HepG2 (cell line): Measurements from ENCODE around the gene UBQLN1. TPM values are rescaled to one million over a fixed set of nuclear protein-coding genes. Genes with fewer than 3 reads are reported as not detected.
A peak's percentile ranks its signal among the peaks of the same experiment; 100 is the strongest.

ENCODE experiments used
- ARID3A ChIP-seq: IDR thresholded peaks from 2 replicates; pipeline ENCODE4 v1.6.1; 2012; ENCODE audit warnings: low read depth, low read length, improper control_type of control experiment
- ATF7 ChIP-seq, 2 experiments: fragments of 450-650 bp in 1 of 2; sonication (generic) in 1 of 2; formaldehyde crosslinking in 1 of 2; IDR thresholded peaks; 2 replicates each; pipeline versions ENCODE4 v1.4.0 to v1.6.1; 2016 to 2020; ENCODE audit warnings: antibody characterized with exemption in 1 of 2, mild to moderate bottlenecking in 1 of 2, missing genetic modification reagents in 1 of 2
- CBX5 ChIP-seq: sonication (generic); formaldehyde crosslinking; IDR thresholded peaks from 2 replicates; pipeline ENCODE4 v1.4.0; 2020; ENCODE audit warnings: missing genetic modification reagents, borderline replicate concordance
- GTF2F1 ChIP-seq: fragments of 150-350 bp; IDR thresholded peaks from 2 replicates; pipeline ENCODE4 v1.6.1; 2014; ENCODE audit warnings: low read length
- GZF1 ChIP-seq: sonication (generic); formaldehyde crosslinking; IDR thresholded peaks from 2 replicates; pipeline ENCODE4 v1.5.1; 2020; ENCODE audit warnings: mild to moderate bottlenecking, missing genetic modification reagents
- HMG20A ChIP-seq: IDR thresholded peaks from 2 replicates; pipeline ENCODE4 v1.6.1; 2016; ENCODE audit warnings: borderline replicate concordance
- HNF4A ChIP-seq: sonication (generic); formaldehyde crosslinking; IDR thresholded peaks from 2 replicates; pipeline ENCODE4 v1.4.0; 2020; ENCODE audit warnings: missing genetic modification reagents
- KLF16 ChIP-seq, 2 experiments: sonication (generic) in 1 of 2; formaldehyde crosslinking in 1 of 2; IDR thresholded peaks; 2 replicates each; pipeline versions ENCODE4 v1.6.1 to v1.8.0; 2016 to 2023; ENCODE audit warnings: missing genetic modification reagents in 2 of 2, missing compliant biosample characterization in 1 of 2
- MAFG ChIP-seq: sonication (generic); formaldehyde crosslinking; IDR thresholded peaks from 2 replicates; pipeline ENCODE4 v1.5.1; 2020; ENCODE audit warnings: mild to moderate bottlenecking, missing genetic modification reagents
- MAFK ChIP-seq, 2 experiments: IDR thresholded peaks in 1 of 2; conservative IDR thresholded peaks in 1 of 2; 2 replicates each; pipeline ENCODE4 v1.6.1; 2011; ENCODE audit warnings: improper control_type of control experiment in 2 of 2, low read length in 2 of 2
- MED13 ChIP-seq: sonication (generic); formaldehyde crosslinking; IDR thresholded peaks from 2 replicates; pipeline ENCODE4 v1.5.0; 2020; ENCODE audit warnings: missing genetic modification reagents
- NCOA2 ChIP-seq: sonication (generic); formaldehyde crosslinking; IDR thresholded peaks from 2 replicates; pipeline ENCODE4 v1.8.0; 2022; ENCODE audit warnings: inconsistent platforms
- SOX6 ChIP-seq, 2 experiments: fragments of 450-650 bp in 1 of 2; sonication (generic) in 1 of 2; formaldehyde crosslinking in 1 of 2; IDR thresholded peaks; 2 replicates each; pipeline versions ENCODE4 v1.4.0 to v1.6.1; 2017 to 2020; ENCODE audit warnings: antibody characterized with exemption in 1 of 2, mild to moderate bottlenecking in 1 of 2, missing genetic modification reagents in 1 of 2
- SRSF1 ChIP-seq: fragments of 200-400 bp; formaldehyde crosslinking; optimal IDR thresholded peaks from 2 replicates; pipeline ENCODE3; 2017; ENCODE audit warnings: mild to moderate bottlenecking, low read depth, low read length, moderate library complexity
- ZFP37 ChIP-seq: sonication (generic); formaldehyde crosslinking; IDR thresholded peaks from 2 replicates; pipeline ENCODE4 v1.4.0; 2020; ENCODE audit warnings: missing genetic modification reagents, borderline replicate concordance
- ZNF30 ChIP-seq: sonication (generic); formaldehyde crosslinking; IDR thresholded peaks from 2 replicates; pipeline ENCODE4 v1.5.0; 2020; ENCODE audit warnings: mild to moderate bottlenecking, missing genetic modification reagents
- ZNF44 ChIP-seq: sonication (generic); formaldehyde crosslinking; IDR thresholded peaks from 2 replicates; pipeline ENCODE4 v1.5.1; 2020; ENCODE audit warnings: mild to moderate bottlenecking, missing genetic modification reagents
- ZNF75D ChIP-seq: sonication (generic); formaldehyde crosslinking; IDR thresholded peaks from 2 replicates; pipeline ENCODE4 v1.8.1; 2023; ENCODE audit warnings: missing genetic modification reagents, mild to moderate bottlenecking, borderline replicate concordance
- ZSCAN12 ChIP-seq: sonication (generic); formaldehyde crosslinking; IDR thresholded peaks from 2 replicates; pipeline ENCODE4 v1.9.0; 2021; ENCODE audit warnings: mild to moderate bottlenecking, missing genetic modification reagents
- polyA plus RNA-seq, 8 experiments: library from polyadenylated mRNA; depleted of rRNA in 3 of 8; stranded (reverse) in 7 of 8; unstranded in 1 of 8; fragments of >200 nt; fragmentation: Illumina TruSeq in 4 of 8; extraction: Trizol in 4 of 8; gene quantifications; 2 replicates each; pipeline versions ENCODE4 v1.2.1 to v1.2.3, GENCODE V29; 2011 to 2016; ENCODE audit warnings: low read depth in 4 of 8, missing spikeins in 1 of 8, mixed read lengths in 1 of 8; ENCODE audit not compliant: insufficient read depth in 1 of 8
- total RNA-seq, 5 experiments: library from RNA; depleted of rRNA; stranded (reverse); fragments of >200 nt; fragmentation: Illumina TruSeq; extraction: Trizol; gene quantifications; 2 replicates each; pipeline ENCODE4 v1.2.3, GENCODE V29; 2016; ENCODE audit warnings: low read depth in 1 of 5
- TF ChIP-seq, protein P1 (sequence below): sonication (generic); formaldehyde crosslinking; IDR thresholded peaks from 2 replicates; pipeline ENCODE4 v1.4.0; 2020; ENCODE audit warnings: missing genetic modification reagents, mild to moderate bottlenecking, borderline replicate concordance
- TF ChIP-seq, protein P2 (sequence below): sonication (generic); formaldehyde crosslinking; IDR thresholded peaks from 2 replicates; pipeline ENCODE4 v1.9.0; 2021; ENCODE audit warnings: missing genetic modification reagents, borderline replicate concordance

UBQLN1 gene
- total and polyA plus RNA-seq, 2 of the 13 experiments (the other 11 are each of a cell fraction or from before 2014, with no cell fraction given) = 78.1 to 83.8 TPM

GRCh38 chr9:83707768-83708514 lies at the start of gene UBQLN1 (continued):
- TF ChIP-seq MED13 (CRISPR knock-in tag) (peak; percentile 49; the same call in 1 of the 2 replicates), MAFK (conservative IDR thresholded peaks at IDR 0.05 in 1 of 2, IDR thresholded peaks at IDR 0.05 in 1 of 2; ENCODE audit: low read length in 2 of 2) (peak; percentile 1 to 17; a peak in 1 of 4 replicates), GZF1 (peak; percentile 88; the same call in 1 of the 2 replicates), CBX5 (CRISPR knock-in tag) (peak; percentile 66; the same call in 1 of the 2 replicates), HNF4A (CRISPR knock-in tag) (peak; percentile 40; the same call in 1 of the 2 replicates), KLF16 (CRISPR knock-in tag; IDR thresholded peaks at IDR 0.05) (peak in 1 of 2 experiments; percentile 80; a peak in 2 of 4 replicates), ZNF75D (CRISPR knock-in tag) (no peak), ZNF44 (CRISPR knock-in tag) (0 out of 2 replicates have a peak, but pooled peaks have one; percentile 69), SRSF1 (no peak), HMG20A (no peak; the same call in 1 of the 2 replicates), ATF7 (IDR thresholded peaks at IDR 0.05) (peak; percentile 99), ATF7 (CRISPR knock-in tag; IDR thresholded peaks at IDR 0.05) (peak; percentile 83), MAFG (peak; percentile 77), ZSCAN12 (no peak), ZNF30 (CRISPR knock-in tag) (no peak), SOX6 (IDR thresholded peaks at IDR 0.05) (no peak), SOX6 (CRISPR knock-in tag; IDR thresholded peaks at IDR 0.05) (peak; percentile 48; the same call in 1 of the 2 replicates), ZFP37 (CRISPR knock-in tag) (peak; percentile 48; the same call in 1 of the 2 replicates), NCOA2 (CRISPR knock-in tag) (no peak; the same call in 1 of the 2 replicates), ARID3A (no peak), GTF2F1 (no peak; the same call in 1 of the 2 replicates)
- TF ChIP-seq, protein P1, sequence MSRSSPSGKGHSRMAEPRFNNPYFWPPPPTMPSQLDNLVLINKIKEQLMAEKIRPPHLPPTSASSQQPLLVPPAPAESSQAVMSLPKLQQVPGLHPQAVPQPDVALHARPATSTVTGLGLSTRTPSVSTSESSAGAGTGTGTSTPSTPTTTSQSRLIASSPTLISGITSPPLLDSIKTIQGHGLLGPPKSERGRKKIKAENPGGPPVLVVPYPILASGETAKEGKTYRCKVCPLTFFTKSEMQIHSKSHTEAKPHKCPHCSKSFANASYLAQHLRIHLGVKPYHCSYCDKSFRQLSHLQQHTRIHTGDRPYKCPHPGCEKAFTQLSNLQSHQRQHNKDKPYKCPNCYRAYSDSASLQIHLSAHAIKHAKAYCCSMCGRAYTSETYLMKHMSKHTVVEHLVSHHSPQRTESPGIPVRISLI (CRISPR knock-in tag) = no peak; the same call in 1 of the 2 replicates
- TF ChIP-seq, protein P2, sequence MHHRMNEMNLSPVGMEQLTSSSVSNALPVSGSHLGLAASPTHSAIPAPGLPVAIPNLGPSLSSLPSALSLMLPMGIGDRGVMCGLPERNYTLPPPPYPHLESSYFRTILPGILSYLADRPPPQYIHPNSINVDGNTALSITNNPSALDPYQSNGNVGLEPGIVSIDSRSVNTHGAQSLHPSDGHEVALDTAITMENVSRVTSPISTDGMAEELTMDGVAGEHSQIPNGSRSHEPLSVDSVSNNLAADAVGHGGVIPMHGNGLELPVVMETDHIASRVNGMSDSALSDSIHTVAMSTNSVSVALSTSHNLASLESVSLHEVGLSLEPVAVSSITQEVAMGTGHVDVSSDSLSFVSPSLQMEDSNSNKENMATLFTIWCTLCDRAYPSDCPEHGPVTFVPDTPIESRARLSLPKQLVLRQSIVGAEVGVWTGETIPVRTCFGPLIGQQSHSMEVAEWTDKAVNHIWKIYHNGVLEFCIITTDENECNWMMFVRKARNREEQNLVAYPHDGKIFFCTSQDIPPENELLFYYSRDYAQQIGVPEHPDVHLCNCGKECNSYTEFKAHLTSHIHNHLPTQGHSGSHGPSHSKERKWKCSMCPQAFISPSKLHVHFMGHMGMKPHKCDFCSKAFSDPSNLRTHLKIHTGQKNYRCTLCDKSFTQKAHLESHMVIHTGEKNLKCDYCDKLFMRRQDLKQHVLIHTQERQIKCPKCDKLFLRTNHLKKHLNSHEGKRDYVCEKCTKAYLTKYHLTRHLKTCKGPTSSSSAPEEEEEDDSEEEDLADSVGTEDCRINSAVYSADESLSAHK (CRISPR knock-in tag) = no peak
